Neural cell (in vitro differentiated cells): ENCODE results near the gene SMCHD1. TPM values are rescaled to one million over a fixed set of nuclear protein-coding genes. Genes with fewer than 3 reads are reported as not detected.
"Not testable (repeated sequence)": the region's sequence is repeated elsewhere in the genome, so short reads cannot be mapped to it uniquely, and the experiment has no call there.

Experiments
- H2AFZ ChIP-seq: fragments of 200-600, 300-800 bp; sonication (generic), shearing (Covaris generic); 2 replicates; pipeline ENCODE4 v1.6.0; 2014; ENCODE audit warnings: low read depth, mild to moderate bottlenecking, antibody characterized with exemption, low read length, moderate library complexity
- H3F3A ChIP-seq: fragments of 200-600 bp; shearing (Covaris generic); 2 replicates; pipeline ENCODE4 v1.6.1; 2016; ENCODE audit warnings: mild to moderate bottlenecking, moderate library complexity, mixed read lengths, antibody characterized with exemption, low read length; ENCODE audit not compliant: insufficient read depth, poor library complexity, severe bottlenecking
- H3K27ac ChIP-seq: fragments of 200-600, 300-800 bp; sonication (generic), shearing (Covaris generic); 2 replicates; pipeline ENCODE4 v1.5.1; 2014; ENCODE audit warnings: mild to moderate bottlenecking, low read length, moderate library complexity
- H3K27me3 ChIP-seq: fragments of 300-800, 200-600 bp; sonication (generic), shearing (Covaris generic); 2 replicates; pipeline ENCODE4 v1.6.0; 2014; ENCODE audit warnings: mild to moderate bottlenecking, low read depth, low read length, moderate library complexity; ENCODE audit not compliant: insufficient read depth
- H3K36me3 ChIP-seq: fragments of 300-800, 200-600 bp; sonication (generic), shearing (Covaris generic); 2 replicates; pipeline ENCODE4 v1.5.1; 2014; ENCODE audit warnings: mild to moderate bottlenecking, antibody characterized with exemption, low read length, moderate library complexity; ENCODE audit not compliant: insufficient read depth
- H3K4me2 ChIP-seq: fragments of 300-800, 200-600 bp; sonication (generic), shearing (Covaris generic); 2 replicates; pipeline ENCODE4 v1.6.0; 2014; ENCODE audit warnings: mild to moderate bottlenecking, low read length
- H3K4me3 ChIP-seq: fragments of 300-800, 200-600 bp; sonication (generic), shearing (Covaris generic); 2 replicates; pipeline ENCODE4 v1.5.1; 2014; ENCODE audit warnings: mild to moderate bottlenecking, low read length, moderate library complexity
- H3K79me2 ChIP-seq: fragments of 200-600 bp; shearing (Covaris generic); replicated peaks from 2 replicates; pipeline ENCODE4 v1.6.0; 2014; ENCODE audit warnings: mild to moderate bottlenecking, low read length, moderate library complexity; ENCODE audit not compliant: insufficient read depth
- H3K9ac ChIP-seq: fragments of 300-800, 200-600 bp; sonication (generic), shearing (Covaris generic); 2 replicates; pipeline ENCODE4 v1.6.1; 2016; ENCODE audit warnings: mild to moderate bottlenecking, low read length, mixed read lengths
- H3K9me2 ChIP-seq: fragments of 200-600 bp; shearing (Covaris generic); 2 replicates; pipeline ENCODE4 v1.6.1; 2016; ENCODE audit warnings: mild to moderate bottlenecking, low read length, mixed read lengths; ENCODE audit not compliant: insufficient read depth
- H3K9me3 ChIP-seq: fragments of 200-600, 300-800 bp; sonication (generic), shearing (Covaris generic); 2 replicates; pipeline ENCODE4 v1.6.1; 2016; ENCODE audit warnings: mild to moderate bottlenecking, mixed run types, low read length, moderate library complexity, mixed read lengths
- H4K20me1 ChIP-seq: fragments of 200-600 bp; shearing (Covaris generic); 2 replicates; pipeline ENCODE4 v1.6.1; 2016; ENCODE audit warnings: mild to moderate bottlenecking, mixed run types; ENCODE audit not compliant: insufficient read depth
- EP300 ChIP-seq: fragments of 450-650 bp; conservative IDR thresholded peaks from 2 replicates; pipeline ENCODE4 v1.6.1; 2014; ENCODE audit warnings: antibody characterized with exemption, mild to moderate bottlenecking, moderate library complexity; ENCODE audit not compliant: poor library complexity, severe bottlenecking
- EZH2 ChIP-seq: fragments of 200-600, 300-800 bp; shearing (Covaris generic), sonication (generic); IDR thresholded peaks from 2 replicates; pipeline ENCODE4 v1.6.1; 2014; ENCODE audit warnings: antibody characterized with exemption, low read length, borderline replicate concordance, mild to moderate bottlenecking; ENCODE audit not compliant: insufficient read depth, poor library complexity, severe bottlenecking
- MXI1 ChIP-seq: fragments of 450-650 bp; conservative IDR thresholded peaks from 2 replicates; pipeline ENCODE4 v1.6.1; 2014; ENCODE audit warnings: antibody characterized with exemption, mild to moderate bottlenecking; ENCODE audit not compliant: poor library complexity, severe bottlenecking
- POLR2AphosphoS5 ChIP-seq: IDR thresholded peaks from 2 replicates; pipeline ENCODE4 v1.6.1; 2012
- RAD21 ChIP-seq: fragments of 450-650 bp; conservative IDR thresholded peaks from 2 replicates; pipeline ENCODE4 v1.6.1; 2014; ENCODE audit warnings: antibody characterized with exemption, mild to moderate bottlenecking, moderate library complexity
- SMC3 ChIP-seq: fragments of 450-650 bp; conservative IDR thresholded peaks from 2 replicates; pipeline ENCODE4 v1.6.1; 2014; ENCODE audit warnings: antibody characterized with exemption, mild to moderate bottlenecking, moderate library complexity; ENCODE audit not compliant: poor library complexity
- TAF1 ChIP-seq: IDR thresholded peaks from 2 replicates; pipeline ENCODE4 v1.6.1; 2012; ENCODE audit warnings: low read depth
- polyA plus RNA-seq: library from polyadenylated mRNA; depleted of rRNA; stranded (reverse); fragments of >200 nt; gene quantifications from 2 replicates; pipeline ENCODE4 v1.2.3, GENCODE V29; 2014
- TF ChIP-seq, protein P1 (sequence below): IDR thresholded peaks from 2 replicates; pipeline ENCODE4 v1.6.1; 2012; ENCODE audit warnings: borderline replicate concordance
- TF ChIP-seq, protein P2 (sequence below): fragments of 450-650 bp; IDR thresholded peaks from 2 replicates; pipeline ENCODE4 v1.5.1; 2014; ENCODE audit warnings: antibody characterized with exemption, mild to moderate bottlenecking, moderate library complexity; ENCODE audit not compliant: poor library complexity, severe bottlenecking

Gene SMCHD1
- polyA plus RNA-seq, 1 donor from 2014 or later: 49.4 TPM

DNA sequence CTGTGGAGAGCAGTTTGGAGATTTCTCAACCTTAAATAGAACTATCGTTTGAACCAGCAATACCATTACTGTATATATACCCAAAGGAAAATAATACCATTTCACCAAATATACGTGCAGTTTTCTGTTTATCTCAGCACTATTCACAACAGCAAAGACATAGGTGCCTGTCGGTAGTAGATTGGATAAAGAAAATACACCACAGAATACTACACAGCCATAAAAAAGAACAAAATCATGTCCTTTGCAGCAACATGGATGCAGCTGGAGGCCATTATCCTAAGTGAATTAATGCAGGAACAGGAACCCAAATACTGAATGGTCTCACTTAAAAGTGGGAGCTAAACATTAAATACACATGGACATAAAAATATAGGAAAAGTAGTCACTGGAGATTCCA lies 81.3 kb downstream of the SMCHD1 start:
- no peaks in the 10 kb centered on the region for H3K9me3 ChIP-seq
- no peaks in the 10 kb centered on the region for H3K9me2 ChIP-seq
- no peak overlapping the region for H2AFZ ChIP-seq
- H3K27me3 ChIP-seq: no peaks in the 10 kb centered on the region
- no peak overlapping the region for H3K4me2 ChIP-seq
- no peak overlapping the region for H3K27ac ChIP-seq
- H3K9ac ChIP-seq: no peak overlapping the region
- peaks cover 23% of the 10 kb centered on the region for H3K36me3 ChIP-seq
- H4K20me1 ChIP-seq: no peaks in the 10 kb centered on the region
- H3F3A ChIP-seq: no peaks in the 10 kb centered on the region
- H3K4me3 ChIP-seq: no peak overlapping the region
- H3K79me2 ChIP-seq: no peaks in the 10 kb centered on the region
- no peak for TF ChIP-seq RAD21
- no peak for TF ChIP-seq MXI1
- TF ChIP-seq TAF1: no peak
- no peak for TF ChIP-seq SMC3
- TF ChIP-seq EP300: no peak
- TF ChIP-seq, protein P1, sequence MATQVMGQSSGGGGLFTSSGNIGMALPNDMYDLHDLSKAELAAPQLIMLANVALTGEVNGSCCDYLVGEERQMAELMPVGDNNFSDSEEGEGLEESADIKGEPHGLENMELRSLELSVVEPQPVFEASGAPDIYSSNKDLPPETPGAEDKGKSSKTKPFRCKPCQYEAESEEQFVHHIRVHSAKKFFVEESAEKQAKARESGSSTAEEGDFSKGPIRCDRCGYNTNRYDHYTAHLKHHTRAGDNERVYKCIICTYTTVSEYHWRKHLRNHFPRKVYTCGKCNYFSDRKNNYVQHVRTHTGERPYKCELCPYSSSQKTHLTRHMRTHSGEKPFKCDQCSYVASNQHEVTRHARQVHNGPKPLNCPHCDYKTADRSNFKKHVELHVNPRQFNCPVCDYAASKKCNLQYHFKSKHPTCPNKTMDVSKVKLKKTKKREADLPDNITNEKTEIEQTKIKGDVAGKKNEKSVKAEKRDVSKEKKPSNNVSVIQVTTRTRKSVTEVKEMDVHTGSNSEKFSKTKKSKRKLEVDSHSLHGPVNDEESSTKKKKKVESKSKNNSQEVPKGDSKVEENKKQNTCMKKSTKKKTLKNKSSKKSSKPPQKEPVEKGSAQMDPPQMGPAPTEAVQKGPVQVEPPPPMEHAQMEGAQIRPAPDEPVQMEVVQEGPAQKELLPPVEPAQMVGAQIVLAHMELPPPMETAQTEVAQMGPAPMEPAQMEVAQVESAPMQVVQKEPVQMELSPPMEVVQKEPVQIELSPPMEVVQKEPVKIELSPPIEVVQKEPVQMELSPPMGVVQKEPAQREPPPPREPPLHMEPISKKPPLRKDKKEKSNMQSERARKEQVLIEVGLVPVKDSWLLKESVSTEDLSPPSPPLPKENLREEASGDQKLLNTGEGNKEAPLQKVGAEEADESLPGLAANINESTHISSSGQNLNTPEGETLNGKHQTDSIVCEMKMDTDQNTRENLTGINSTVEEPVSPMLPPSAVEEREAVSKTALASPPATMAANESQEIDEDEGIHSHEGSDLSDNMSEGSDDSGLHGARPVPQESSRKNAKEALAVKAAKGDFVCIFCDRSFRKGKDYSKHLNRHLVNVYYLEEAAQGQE: no peak
- TF ChIP-seq, protein P2, sequence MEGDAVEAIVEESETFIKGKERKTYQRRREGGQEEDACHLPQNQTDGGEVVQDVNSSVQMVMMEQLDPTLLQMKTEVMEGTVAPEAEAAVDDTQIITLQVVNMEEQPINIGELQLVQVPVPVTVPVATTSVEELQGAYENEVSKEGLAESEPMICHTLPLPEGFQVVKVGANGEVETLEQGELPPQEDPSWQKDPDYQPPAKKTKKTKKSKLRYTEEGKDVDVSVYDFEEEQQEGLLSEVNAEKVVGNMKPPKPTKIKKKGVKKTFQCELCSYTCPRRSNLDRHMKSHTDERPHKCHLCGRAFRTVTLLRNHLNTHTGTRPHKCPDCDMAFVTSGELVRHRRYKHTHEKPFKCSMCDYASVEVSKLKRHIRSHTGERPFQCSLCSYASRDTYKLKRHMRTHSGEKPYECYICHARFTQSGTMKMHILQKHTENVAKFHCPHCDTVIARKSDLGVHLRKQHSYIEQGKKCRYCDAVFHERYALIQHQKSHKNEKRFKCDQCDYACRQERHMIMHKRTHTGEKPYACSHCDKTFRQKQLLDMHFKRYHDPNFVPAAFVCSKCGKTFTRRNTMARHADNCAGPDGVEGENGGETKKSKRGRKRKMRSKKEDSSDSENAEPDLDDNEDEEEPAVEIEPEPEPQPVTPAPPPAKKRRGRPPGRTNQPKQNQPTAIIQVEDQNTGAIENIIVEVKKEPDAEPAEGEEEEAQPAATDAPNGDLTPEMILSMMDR: no peak
- no peak for TF ChIP-seq EZH2
- TF ChIP-seq POLR2AphosphoS5: no peak

DNA sequence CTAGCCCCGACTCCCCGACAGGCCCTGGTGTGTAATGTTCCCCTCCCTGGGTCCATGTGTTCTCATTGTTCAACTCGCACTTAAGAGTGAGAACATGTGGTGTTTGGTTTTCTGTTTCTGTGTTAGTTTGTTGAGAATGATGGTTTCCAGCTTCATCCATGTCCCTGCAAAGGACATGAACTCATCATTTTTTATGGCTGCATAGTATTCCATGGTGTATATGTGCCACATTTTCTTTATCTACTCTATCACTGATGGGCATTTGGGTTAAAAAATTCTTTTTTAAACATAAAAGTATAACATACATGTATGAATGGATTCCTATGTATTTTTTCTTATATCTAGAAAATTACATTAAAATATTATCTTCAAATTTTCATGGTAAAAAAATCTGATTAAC lies 84.6 kb downstream of the SMCHD1 start:
- H3K4me2 ChIP-seq, H3K27me3 ChIP-seq, H2AFZ ChIP-seq, H3K79me2 ChIP-seq, H3K4me3 ChIP-seq, H3F3A ChIP-seq, H3K27ac ChIP-seq, H3K9me3 ChIP-seq, H3K9me2 ChIP-seq, H3K9ac ChIP-seq, H4K20me1 ChIP-seq: not testable (repeated sequence)
- peaks cover 19% of the 10 kb centered on the region for H3K36me3 ChIP-seq

DNA sequence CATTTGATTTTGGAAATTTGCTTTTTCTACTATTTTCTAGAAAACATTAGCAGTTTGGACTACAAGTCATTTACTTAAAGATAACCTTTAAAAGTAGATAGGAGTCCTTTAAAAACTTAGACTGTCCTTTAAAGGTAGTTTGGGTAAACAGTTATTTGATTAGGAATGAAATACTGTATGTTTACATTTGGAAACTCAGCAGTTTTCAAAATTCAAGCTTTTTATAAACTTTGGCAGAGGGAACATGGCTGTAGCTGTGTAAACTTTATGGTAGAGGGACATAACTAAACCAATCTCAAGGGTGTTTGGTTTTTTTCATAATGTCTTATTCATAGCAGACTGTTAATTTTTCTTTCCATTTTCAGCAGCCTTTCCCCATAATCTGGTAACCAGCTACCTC lies 90.7 kb downstream of the SMCHD1 start:
- H3K27ac ChIP-seq: no peak overlapping the region
- peaks cover 6% of the 10 kb centered on the region for H3K36me3 ChIP-seq
- H3F3A ChIP-seq: no peaks in the 10 kb centered on the region
- no peaks in the 10 kb centered on the region for H3K9me3 ChIP-seq
- no peak overlapping the region for H3K9ac ChIP-seq
- H4K20me1 ChIP-seq: no peaks in the 10 kb centered on the region
- no peaks in the 10 kb centered on the region for H3K79me2 ChIP-seq
- TF ChIP-seq POLR2AphosphoS5 (no peak), RAD21 (no peak), EP300 (no peak), SMC3 (no peak), MXI1 (no peak), EZH2 (no peak), TAF1 (no peak)
- TF ChIP-seq, protein P1: no peak
- TF ChIP-seq, protein P2: no peak
- no peak overlapping the region for H3K4me3 ChIP-seq
- H3K9me2 ChIP-seq: no peaks in the 10 kb centered on the region
- H3K4me2 ChIP-seq: no peak overlapping the region
- no peak overlapping the region for H2AFZ ChIP-seq
- H3K27me3 ChIP-seq: no peaks in the 10 kb centered on the region
